H54 (cell line): Measurements from ENCODE around the gene TCP10L.
A peak's percentile ranks its signal among the peaks of the same experiment; 100 is the strongest.
"Not testable (repeated sequence)": the region's sequence is repeated elsewhere in the genome, so short reads cannot be mapped to it uniquely, and the experiment has no call there.

Experiments used
- DNase-seq: peaks from one replicate; pipeline ENCODE4 v3.0.0; 2011; ENCODE audit warnings: low spot score, mixed read lengths; ENCODE audit not compliant: insufficient read length
- FAIRE-seq: peaks from 3 replicates; lab custom pipeline; 2011; peaks lifted over from hg19 to GRCh38; lab: Jason Lieb, UNC
- POLR2A ChIP-seq: IDR thresholded peaks from 2 replicates; pipeline ENCODE4 v1.6.1; 2011; ENCODE audit warnings: low read depth, mild to moderate bottlenecking, low read length

TCP10L gene

DNA sequence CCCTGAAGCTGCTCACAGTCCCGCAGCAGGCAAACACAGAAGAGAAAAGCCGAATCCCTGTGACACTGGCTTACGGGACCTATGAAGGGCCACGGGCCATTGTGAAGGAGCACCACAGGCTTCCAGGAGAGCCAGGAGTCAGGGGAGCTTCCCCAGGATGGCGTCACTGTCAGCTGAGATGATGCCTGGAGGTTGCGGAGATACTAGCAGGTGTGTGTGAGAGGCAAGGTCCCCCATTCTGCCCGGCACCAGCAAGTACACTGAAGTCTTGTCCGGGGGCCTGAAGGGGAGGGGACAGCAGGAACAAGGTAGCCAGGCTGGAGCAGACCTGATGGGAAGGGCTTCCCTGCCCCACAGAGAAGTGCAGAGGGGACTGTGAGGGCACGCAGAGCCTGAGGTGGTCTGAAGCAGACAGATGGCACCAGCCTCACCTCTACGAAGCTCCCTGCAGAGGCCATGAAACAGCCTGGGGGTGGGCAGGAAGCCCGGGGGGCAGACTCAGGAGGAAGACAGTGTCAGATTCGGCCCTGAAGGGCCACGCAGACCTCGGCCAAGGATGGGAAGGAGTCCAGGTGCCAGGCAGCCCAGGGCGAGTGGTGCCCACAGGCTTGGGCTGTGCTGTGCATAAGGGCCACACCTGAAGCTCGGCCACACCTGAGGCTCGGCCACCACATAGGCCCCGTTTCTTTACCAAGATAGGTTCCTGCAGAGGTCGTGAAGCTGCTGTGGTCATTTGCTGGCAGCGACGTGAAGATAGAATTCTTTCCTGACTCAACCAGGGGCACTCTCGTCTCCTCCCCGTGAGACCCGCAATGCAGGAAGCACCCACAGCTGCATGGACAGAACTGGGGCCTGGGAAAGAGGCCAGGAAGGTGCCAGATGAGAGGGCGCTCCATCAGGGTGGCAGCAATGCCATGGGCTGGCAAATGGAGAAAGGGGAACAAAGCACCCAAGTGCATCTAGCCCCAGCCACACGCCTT lies 10.1 kb downstream of the TCP10L start:
- TF ChIP-seq POLR2A, result no peak
- DNase-seq (no peak), FAIRE-seq (no peak)

GRCh38 chr21:32572574-32573420 lies 12.5 kb downstream of the TCP10L start:
- DNase-seq, result no peak
- TF ChIP-seq POLR2A, result no peak
- FAIRE-seq, result no peak

DNA sequence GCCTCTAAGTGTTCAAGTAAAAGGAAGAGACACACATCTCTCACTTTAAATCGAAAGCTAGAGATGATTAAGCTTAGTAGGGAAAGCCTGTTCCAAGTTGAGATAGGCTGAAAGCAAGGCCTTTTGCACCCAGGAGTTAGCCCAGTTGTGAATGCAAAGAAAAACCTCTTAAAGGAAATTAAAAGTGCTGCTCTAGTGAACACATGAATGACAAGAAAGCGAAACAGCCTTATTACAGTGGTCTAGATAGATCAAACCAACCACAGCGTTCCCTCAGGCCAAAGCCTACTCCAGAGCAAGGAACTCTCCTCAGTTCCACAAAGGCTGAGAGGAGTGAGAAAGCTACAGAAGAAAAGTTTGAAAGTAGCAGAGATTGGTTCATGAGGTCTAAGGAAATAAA lies 14.9 kb downstream of the TCP10L start:
- DNase-seq (no peak), FAIRE-seq (no peak)
- no peak for TF ChIP-seq POLR2A

GRCh38 chr21:32569261-32570230 lies 15.8 kb downstream of the TCP10L start:
- peak; percentile 58 for TF ChIP-seq POLR2A
- FAIRE-seq (no peak), DNase-seq (peak; percentile 84)

DNA sequence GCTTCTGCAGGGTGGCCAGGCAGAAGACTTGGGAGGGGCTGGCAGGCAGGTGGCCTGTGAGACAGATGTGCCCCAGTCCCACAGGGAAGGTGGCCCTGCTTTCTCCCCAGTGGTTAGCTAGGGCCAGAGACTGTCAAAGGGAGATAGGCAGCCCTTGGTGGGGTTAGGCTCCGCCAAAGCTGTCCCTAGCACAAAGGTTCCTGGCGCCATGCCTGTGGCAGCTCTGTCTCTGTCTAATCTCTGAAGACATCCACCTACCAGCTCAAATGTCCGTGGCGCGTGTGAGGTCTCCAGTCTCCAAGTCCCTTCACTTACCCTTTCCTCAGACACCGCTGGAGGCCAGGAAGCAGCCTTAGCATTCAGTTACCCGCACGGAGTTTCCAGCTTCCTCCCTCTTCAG lies 17.7 kb downstream of the TCP10L start:
- FAIRE-seq (no peak), DNase-seq (no peak)
- TF ChIP-seq POLR2A, result no peak

DNA sequence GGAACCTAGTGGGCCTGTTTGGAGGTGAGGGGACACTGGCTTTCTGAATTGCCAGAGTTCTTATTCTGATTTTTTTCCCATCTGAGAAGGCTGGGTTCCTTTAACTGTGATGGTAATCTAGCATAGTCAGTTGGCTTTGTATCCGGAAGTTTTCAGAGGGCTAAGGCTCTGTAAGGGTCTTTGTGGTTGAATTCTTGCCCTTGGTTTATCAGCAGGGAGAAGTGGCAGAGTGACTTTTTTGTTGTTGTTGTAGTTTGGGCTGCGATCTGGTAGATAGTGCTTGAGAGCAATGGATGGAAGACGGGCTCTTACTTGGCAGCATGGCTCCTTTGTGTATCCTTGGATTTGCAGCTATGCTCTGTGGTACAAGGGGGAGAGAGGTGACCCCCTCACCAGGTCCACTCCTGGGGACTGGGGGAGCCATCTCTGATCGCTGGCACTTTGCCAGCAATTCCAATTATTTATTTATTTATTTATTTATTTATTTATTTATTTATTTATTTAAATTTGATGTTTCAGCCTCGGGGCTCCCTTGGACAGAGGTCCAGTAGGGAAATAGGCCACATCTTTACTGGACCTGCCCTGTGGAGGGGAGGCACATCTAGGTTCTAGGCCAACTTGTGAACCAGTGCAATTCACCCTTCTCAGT lies 18.5 kb downstream of the TCP10L start:
- no peak for TF ChIP-seq POLR2A
- DNase-seq (no peak), FAIRE-seq (no peak)

GRCh38 chr21:32565856-32566465 lies 19.4 kb downstream of the TCP10L start:
- no peak for TF ChIP-seq POLR2A
- FAIRE-seq (no peak), DNase-seq (no peak)

- FAIRE-seq, result no peak
- no peak for DNase-seq
- no peak for TF ChIP-seq POLR2A
Measured at GRCh38 chr21:32562915-32563314, 22.4 kb downstream of the TCP10L start.

- DNase-seq (no peak), FAIRE-seq (no peak)
- no peak for TF ChIP-seq POLR2A
Measured at GRCh38 chr21:32562426-32562825, 22.9 kb downstream of the TCP10L start.

GRCh38 chr21:32561476-32561875 lies 23.8 kb downstream of the TCP10L start:
- not testable (repeated sequence) for FAIRE-seq, DNase-seq

DNA sequence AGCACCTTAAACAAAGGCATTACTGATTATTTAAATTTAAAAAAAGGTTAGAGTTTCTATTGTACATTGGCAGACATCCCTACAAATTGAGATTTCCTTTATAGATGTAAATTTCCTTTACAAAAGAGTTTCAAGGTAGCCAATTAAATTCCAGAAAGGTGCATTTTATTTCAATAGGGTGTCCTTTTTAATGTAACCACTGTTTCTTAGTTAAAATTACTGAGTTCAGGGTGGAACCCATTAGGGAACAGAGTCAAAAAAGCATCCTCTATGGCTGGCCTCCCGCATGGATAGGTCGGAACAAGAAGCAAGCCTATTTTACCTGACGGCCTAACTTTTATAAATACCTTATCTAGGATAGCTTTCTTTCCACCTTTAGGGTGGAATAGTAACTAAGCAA lies 24.4 kb downstream of the TCP10L start:
- no peak for TF ChIP-seq POLR2A
- FAIRE-seq, result no peak

GRCh38 chr21:32559006-32559610 lies 26.2 kb downstream of the TCP10L start:
- no peak for FAIRE-seq
- DNase-seq, result no peak
- TF ChIP-seq POLR2A, result no peak

More for the DNA sequence above, 24.4 kb downstream of the TCP10L start:
- no peak for DNase-seq
